HG03354 (cell line): Measurements from ENCODE around the gene OR1L1.

Source experiments
- ATAC-seq: cut with Tn5 transposase; IDR thresholded peaks from one replicate; pipeline ENCODE4 v1.9.1; 2021; ENCODE audit warnings: mild to moderate bottlenecking; ENCODE audit not compliant: unreplicated experiment, poor library complexity, severe bottlenecking

OR1L1 gene

DNA sequence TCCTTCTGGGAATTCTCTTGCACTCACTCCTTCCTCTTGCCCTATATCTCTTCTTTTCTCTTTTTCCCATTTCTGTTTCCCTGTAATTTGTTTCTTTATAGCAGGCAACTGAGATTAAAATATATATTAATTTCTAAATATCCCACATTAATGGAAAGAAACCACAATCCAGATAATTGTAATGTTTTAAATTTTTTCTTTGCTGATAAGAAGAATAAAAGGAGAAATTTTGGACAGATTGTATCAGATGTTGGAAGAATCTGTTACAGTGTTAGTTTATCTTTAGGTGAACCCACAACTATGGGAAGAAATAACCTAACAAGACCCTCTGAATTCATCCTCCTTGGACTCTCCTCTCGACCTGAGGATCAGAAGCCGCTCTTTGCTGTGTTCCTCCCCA lies at the start of gene OR1L1:
TSS of gene OR1L1 (plus strand) at position 301 of the 400 bp plus-strand sequence. CDS start at position 301, 0 bp downstream.
- no peak for ATAC-seq

DNA sequence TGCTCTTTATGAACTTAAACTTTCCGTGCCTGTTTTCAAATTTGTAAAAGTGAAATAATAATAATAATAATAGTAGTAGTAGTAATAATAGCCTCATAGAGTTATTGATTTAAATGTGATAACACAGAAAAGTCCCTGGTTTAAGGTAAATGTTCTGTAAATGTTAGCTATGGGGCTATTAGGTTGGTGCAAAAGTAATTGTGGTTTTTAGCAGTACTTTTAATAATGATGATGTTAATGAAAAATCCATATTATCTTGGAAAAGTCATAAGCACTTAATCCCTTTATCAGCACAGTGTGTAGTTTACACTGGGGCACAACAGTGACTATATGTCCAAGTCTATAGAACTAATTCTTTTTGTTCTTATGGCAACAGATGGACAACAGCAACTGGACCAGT lies 47.2 kb upstream of the OR1L1 start, which contains the start of gene OR1Q1:
TSS of gene OR1Q1 (plus strand) at position 377 of the 400 bp plus-strand sequence. CDS start at position 377, 0 bp downstream.
- ATAC-seq: no peak

DNA sequence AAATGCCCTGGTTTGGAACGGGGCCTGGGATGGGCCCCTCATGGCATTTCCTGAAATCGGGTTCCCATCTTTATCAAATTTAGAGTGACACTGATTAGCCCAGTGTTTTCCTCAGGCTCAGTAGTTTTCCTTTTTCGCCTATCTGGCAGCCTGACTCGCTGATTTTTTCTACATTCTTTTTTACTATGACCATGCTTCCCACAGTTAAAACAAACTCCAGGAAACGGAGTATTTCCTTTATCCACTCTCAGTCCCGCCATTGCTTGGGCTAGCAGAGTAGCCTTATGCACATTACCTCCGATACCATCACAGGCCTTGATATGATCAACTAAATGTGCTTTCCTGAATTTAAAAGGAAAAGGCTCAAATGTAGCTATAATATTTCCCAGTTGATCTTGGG lies 41.5 kb upstream of the OR1L1 start:
- no peak for ATAC-seq

DNA sequence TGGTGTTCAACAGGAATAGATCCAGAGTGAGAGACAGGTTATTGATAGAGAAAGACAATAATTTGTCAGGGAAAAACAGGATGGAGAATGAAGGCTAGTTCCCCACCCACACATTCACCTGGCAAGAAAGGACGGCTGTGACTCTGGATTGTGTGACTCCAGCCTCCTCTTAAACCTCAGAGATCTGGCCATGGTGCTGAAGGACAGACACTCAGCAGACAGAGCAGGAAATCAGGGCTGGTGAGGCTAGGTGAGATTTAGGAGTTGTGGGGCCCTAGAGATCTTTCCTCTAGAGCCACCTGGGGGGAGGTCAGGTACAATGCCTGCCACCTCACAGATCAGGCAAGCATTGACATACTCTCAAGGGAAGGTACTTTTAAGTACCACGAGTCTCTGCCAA lies 19.3 kb upstream of the OR1L1 start:
- no peak for ATAC-seq

GRCh38 chr9:122656378-122656777 lies 5.1 kb upstream of the OR1L1 start:
- ATAC-seq: no peak

DNA sequence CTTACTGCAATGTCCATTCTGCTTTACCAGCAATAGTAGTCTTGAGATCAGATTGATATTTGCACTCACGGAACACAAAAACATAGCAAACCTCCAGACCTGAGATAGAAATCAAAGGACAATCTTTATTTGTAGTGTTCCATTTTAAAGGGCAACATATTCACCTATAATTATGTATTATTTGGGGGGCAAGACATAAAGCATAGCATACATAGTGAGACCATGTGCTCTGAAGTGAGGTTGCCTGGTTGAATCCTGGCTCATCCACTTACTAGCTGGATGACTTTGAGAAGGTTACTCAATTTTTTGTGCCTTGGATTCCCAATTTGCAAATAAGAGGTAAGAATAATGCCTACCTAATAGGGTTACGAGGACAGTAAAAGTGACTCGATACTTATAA lies 4.0 kb upstream of the OR1L1 start, which contains the start of gene OR1B1:
TSS of gene OR1B1 (minus strand) at position 101 of the 400 bp plus-strand sequence.
- no peak for ATAC-seq

- ATAC-seq: no peak
Measured at GRCh38 chr9:122672481-122672880, 11.0 kb downstream of the OR1L1 start.

GRCh38 chr9:122684851-122685250 lies 23.3 kb downstream of the OR1L1 start:
- no peak for ATAC-seq

- ATAC-seq: no peak
Measured at GRCh38 chr9:122695696-122696095, 34.2 kb downstream of the OR1L1 start.
